GM12873 (cell line): ENCODE measurements around the gene KRTAP6-1.

ENCODE experiments used
- CTCF ChIP-seq: IDR thresholded peaks from 2 replicates; pipeline ENCODE4 v1.5.1; 2012; ENCODE audit warnings: low read depth, mild to moderate bottlenecking, moderate library complexity, low read length, control low read depth; ENCODE audit not compliant: insufficient read depth; ENCODE audit errors: missing control alignments

KRTAP6-1 gene

GRCh38 chr21:30600787-30601186 lies 12.9 kb downstream of the KRTAP6-1 start, which contains the start of gene KRTAP22-1:
Gene KRTAP22-1, plus strand, starts transcription at chr21:30601087.
- TF ChIP-seq CTCF: no peak

GRCh38 chr21:30598802-30599201 lies 14.9 kb downstream of the KRTAP6-1 start, which contains the start of gene KRTAP6-2:
Gene KRTAP6-2, minus strand, starts transcription at chr21:30598902. Its CDS starts 28 bp downstream, at chr21:30598874.
- TF ChIP-seq CTCF: no peak

GRCh38 chr21:30592140-30592539 lies 21.6 kb downstream of the KRTAP6-1 start, which contains the start of gene KRTAP6-3:
Gene KRTAP6-3, plus strand, starts transcription at chr21:30592440. Its CDS starts 6 bp downstream, at chr21:30592446.
- no peak for TF ChIP-seq CTCF

GRCh38 chr21:30590297-30590696 lies 23.4 kb downstream of the KRTAP6-1 start, which contains the start of gene KRTAP22-2:
Gene KRTAP22-2, minus strand, starts transcription at chr21:30590397.
- no peak for TF ChIP-seq CTCF

- no peak for TF ChIP-seq CTCF
Observed at GRCh38 chr21:30582870-30583269, 30.9 kb downstream of the KRTAP6-1 start.

- no peak for TF ChIP-seq CTCF
Observed at GRCh38 chr21:30580132-30580531, 33.6 kb downstream of the KRTAP6-1 start.

- TF ChIP-seq CTCF: no peak
Observed at GRCh38 chr21:30579346-30579745, 34.4 kb downstream of the KRTAP6-1 start.
